Activated naive CD8-positive, alpha-beta T cell treated with anti-CD3 and anti-CD28 coated beads, Interleukin-2, amount 10 ng/mL, durations not matched to agents 7 days and 5 days (primary cell): ENCODE data around the gene CTPS1. TPM values are rescaled to one million over a fixed set of nuclear protein-coding genes. Genes with fewer than 3 reads are reported as not detected.

ENCODE experiments used
- ATAC-seq: fragments of 150-1000 bp; cut with Tn5 transposase; one replicate; pipeline ENCODE4 v1.10.0; 2021; ENCODE audit warnings: low read depth, moderate library complexity
- POLR2A ChIA-PET: fragments of 350-600 bp; sonication (Branson Sonifier 250); formaldehyde crosslinking; loops from one replicate; lab custom pipeline; 2021; ENCODE audit warnings: antibody characterized with exemption; lab: Charles Lee
- DNase-seq: peaks from one replicate; pipeline ENCODE4 v3.0.0; 2021
- H3K27ac Mint-ChIP-seq: one replicate; pipeline ENCODE4 v1.8.0; 2022; ENCODE audit warnings: mild to moderate bottlenecking, mixed read lengths
- H3K27me3 Mint-ChIP-seq: one replicate; pipeline ENCODE4 v1.8.0; 2022; ENCODE audit warnings: mild to moderate bottlenecking, moderate library complexity, mixed read lengths
- H3K36me3 Mint-ChIP-seq: one replicate; pipeline ENCODE4 v1.8.0; 2021; ENCODE audit warnings: mild to moderate bottlenecking, mixed read lengths
- H3K4me1 Mint-ChIP-seq: one replicate; pipeline ENCODE4 v1.8.0; 2021; ENCODE audit warnings: mixed read lengths
- H3K4me3 Mint-ChIP-seq: one replicate; pipeline ENCODE4 v1.8.0; 2022; ENCODE audit warnings: mild to moderate bottlenecking, moderate library complexity, mixed read lengths
- H3K9me3 Mint-ChIP-seq: one replicate; pipeline ENCODE4 v1.8.0; 2021; ENCODE audit warnings: mixed read lengths
- total RNA-seq, 2 experiments: library from RNA; stranded (reverse); gene quantifications; one replicate each; pipeline ENCODE4 v1.2.3, GENCODE V29; 2021

The CTPS1 gene
- total RNA-seq = 10 to 100 TPM; 45.1 to 47.5 TPM

GRCh38 chr1:40979241-40980067 is at the start of gene CTPS1:
TSS of gene CTPS1 (plus strand) at chr1:40979696. CDS start at chr1:40983291, 3,595 bp downstream.
- Mint-ChIP-seq H3K9me3 (no peaks in the 10 kb centered on the region), H3K4me1 (peaks cover 37% of the 10 kb centered on the region), H3K36me3 (peaks cover 16% of the 10 kb centered on the region), H3K27ac (peak within 1 kb of the TSS; percentile 96), H3K4me3 (peak within 1 kb of the TSS; percentile 93), H3K27me3 (no peaks in the 10 kb centered on the region)
- ATAC-seq (peak; percentile 92), DNase-seq (peak; percentile 98)
- POLR2A ChIA-PET = interaction anchor here (0.8 to 2.7 kb wide), 21 partner anchors 14 to 1788 kb away, joined by 3 to 28 read pairs (median 3); partner anchors contain the start of genes C1orf50, CITED4, EXO5 and NFYC

- Mint-ChIP-seq H3K27ac (no peak overlapping the region), H3K4me3 (no peak overlapping the region), H3K27me3 (peaks cover 17% of the 10 kb centered on the region), H3K4me1 (no peaks in the 10 kb centered on the region), H3K9me3 (no peaks in the 10 kb centered on the region), H3K36me3 (no peaks in the 10 kb centered on the region)
- DNase-seq = no peak
- no peak for ATAC-seq
- POLR2A ChIA-PET = no interaction called here
Measured at GRCh38 chr1:40930174-40930964, 49.1 kb upstream of the CTPS1 start.

- Mint-ChIP-seq H3K4me1 (no peaks in the 10 kb centered on the region), H3K27ac (no peak overlapping the region), H3K27me3 (peaks cover 17% of the 10 kb centered on the region), H3K9me3 (no peaks in the 10 kb centered on the region), H3K4me3 (no peak overlapping the region), H3K36me3 (no peaks in the 10 kb centered on the region)
- no peak for DNase-seq
- POLR2A ChIA-PET = no interaction called here
- ATAC-seq = no peak
Measured at GRCh38 chr1:40931601-40932000, 47.9 kb upstream of the CTPS1 start.

- Mint-ChIP-seq H3K36me3 (no peaks in the 10 kb centered on the region), H3K27ac (no peak overlapping the region), H3K4me1 (no peaks in the 10 kb centered on the region), H3K9me3 (no peaks in the 10 kb centered on the region), H3K4me3 (no peak overlapping the region), H3K27me3 (peaks cover 17% of the 10 kb centered on the region)
- no peak for ATAC-seq
- no peak for DNase-seq
- POLR2A ChIA-PET = no interaction called here
Measured at GRCh38 chr1:40932006-40932405, 47.5 kb upstream of the CTPS1 start.

GRCh38 chr1:40936931-40937339 is 42.6 kb upstream of the CTPS1 start:
- POLR2A ChIA-PET = interaction anchor here (1.0 kb wide), 1 partner anchor 75 kb away, joined by 3 read pairs; the partner anchor contains the start of gene CITED4
- Mint-ChIP-seq H3K36me3 (no peaks in the 10 kb centered on the region), H3K27ac (no peak overlapping the region), H3K27me3 (peaks cover 12% of the 10 kb centered on the region), H3K4me1 (no peaks in the 10 kb centered on the region), H3K9me3 (no peaks in the 10 kb centered on the region), H3K4me3 (no peak overlapping the region)
- DNase-seq (no peak), ATAC-seq (no peak)

- H3K4me1 Mint-ChIP-seq = no peaks in the 10 kb centered on the region
- H3K27ac Mint-ChIP-seq = no peak overlapping the region
- DNase-seq (no peak), ATAC-seq (no peak)
- H3K9me3 Mint-ChIP-seq = no peaks in the 10 kb centered on the region
- peaks cover 9% of the 10 kb centered on the region for H3K27me3 Mint-ChIP-seq
- no peaks in the 10 kb centered on the region for H3K36me3 Mint-ChIP-seq
- POLR2A ChIA-PET = no interaction called here
- H3K4me3 Mint-ChIP-seq = no peak overlapping the region
Measured at GRCh38 chr1:40938393-40938792, 41.1 kb upstream of the CTPS1 start.

- no peak for DNase-seq
- Mint-ChIP-seq H3K9me3 (no peaks in the 10 kb centered on the region), H3K36me3 (no peaks in the 10 kb centered on the region), H3K4me3 (no peak overlapping the region), H3K27me3 (peaks cover 5% of the 10 kb centered on the region), H3K27ac (no peak overlapping the region), H3K4me1 (no peaks in the 10 kb centered on the region)
- POLR2A ChIA-PET = no interaction called here
- no peak for ATAC-seq
Measured at GRCh38 chr1:40939320-40940059, 40.0 kb upstream of the CTPS1 start.

- no peak for DNase-seq
- H3K27me3 Mint-ChIP-seq = peaks cover 15% of the 10 kb centered on the region
- peaks cover 1% of the 10 kb centered on the region for H3K36me3 Mint-ChIP-seq
- POLR2A ChIA-PET = no interaction called here
- ATAC-seq = no peak
- no peaks in the 10 kb centered on the region for H3K9me3 Mint-ChIP-seq
- H3K27ac Mint-ChIP-seq = no peak overlapping the region
- no peak overlapping the region for H3K4me3 Mint-ChIP-seq
- H3K4me1 Mint-ChIP-seq = peaks cover 7% of the 10 kb centered on the region
Measured at GRCh38 chr1:40944326-40944725, 35.2 kb upstream of the CTPS1 start.

- Mint-ChIP-seq H3K27me3 (peaks cover 18% of the 10 kb centered on the region), H3K27ac (no peak overlapping the region), H3K36me3 (peaks cover 1% of the 10 kb centered on the region), H3K4me1 (peaks cover 7% of the 10 kb centered on the region), H3K9me3 (no peaks in the 10 kb centered on the region), H3K4me3 (no peak overlapping the region)
- ATAC-seq (no peak), DNase-seq (no peak)
- POLR2A ChIA-PET = no interaction called here
Measured at GRCh38 chr1:40944841-40945430, 34.6 kb upstream of the CTPS1 start.

- Mint-ChIP-seq H3K4me1 (peaks cover 10% of the 10 kb centered on the region), H3K27ac (no peak overlapping the region), H3K36me3 (peaks cover 1% of the 10 kb centered on the region), H3K4me3 (no peak overlapping the region), H3K27me3 (peaks cover 24% of the 10 kb centered on the region), H3K9me3 (no peaks in the 10 kb centered on the region)
- DNase-seq (no peak), ATAC-seq (no peak)
- POLR2A ChIA-PET = no interaction called here
Measured at GRCh38 chr1:40945491-40945973, 34.0 kb upstream of the CTPS1 start.

GRCh38 chr1:40948741-40949443 is 30.6 kb upstream of the CTPS1 start:
- ATAC-seq (peak; percentile 80), DNase-seq (peak; percentile 59)
- POLR2A ChIA-PET = interaction anchor here (0.7 to 3.1 kb wide), 6 partner anchors 30 to 970 kb away, joined by 3 to 35 read pairs (median 4); partner anchors contain the start of genes CITED4, CTPS1 and HIVEP3
- peak overlapping the region; percentile 69 for H3K27ac Mint-ChIP-seq
- H3K4me1 Mint-ChIP-seq = peaks cover 19% of the 10 kb centered on the region
- peaks cover 25% of the 10 kb centered on the region for H3K27me3 Mint-ChIP-seq
- no peaks in the 10 kb centered on the region for H3K9me3 Mint-ChIP-seq
- H3K4me3 Mint-ChIP-seq = peak overlapping the region; percentile 8
- H3K36me3 Mint-ChIP-seq = peaks cover 1% of the 10 kb centered on the region

GRCh38 chr1:40949563-40949962 is 29.9 kb upstream of the CTPS1 start:
- POLR2A ChIA-PET = interaction anchor here (0.7 to 3.1 kb wide), 5 partner anchors 30 to 969 kb away, joined by 3 to 35 read pairs (median 4); partner anchors contain the start of genes CITED4, CTPS1 and HIVEP3
- no peak for ATAC-seq
- no peaks in the 10 kb centered on the region for H3K9me3 Mint-ChIP-seq

More at GRCh38 chr1:40949563-40949962, 29.9 kb upstream of the CTPS1 start:
- Mint-ChIP-seq H3K27me3 (peaks cover 31% of the 10 kb centered on the region), H3K4me3 (no peak overlapping the region), H3K4me1 (peaks cover 22% of the 10 kb centered on the region), H3K36me3 (peaks cover 1% of the 10 kb centered on the region), H3K27ac (no peak overlapping the region)
- DNase-seq = no peak
